Esophagus squamous epithelium (tissue), 5 donors: ENCODE data around the gene OR14A2. TPM values are rescaled to one million over a fixed set of nuclear protein-coding genes. Genes with fewer than 3 reads are reported as not detected.
"Not testable (repeated sequence)": the region's sequence is repeated elsewhere in the genome, so short reads cannot be mapped to it uniquely, and the experiment has no call there.

Source experiments
- DNase-seq: peaks from one replicate; lab custom pipeline; 2025; lab: John Stamatoyannopoulos, UW
- H3K27ac ChIP-seq, 4 donors: fragments of 200-600 bp; sonication (generic); one replicate each; pipeline ENCODE4 v1.5.1; 2016 to 2019; ENCODE audit warnings: mild to moderate bottlenecking in 1 of 4
- H3K27me3 ChIP-seq, 4 donors: fragments of 200-600 bp; sonication (generic); 1 replicate in 3 of 4; 2 replicates in 1 of 4; pipeline versions ENCODE4 v1.5.1 to v1.6.0; 2017 to 2021; ENCODE audit warnings: antibody characterized with exemption in 1 of 4
- H3K36me3 ChIP-seq, 3 donors: fragments of 200-600 bp; sonication (generic); one replicate each; pipeline ENCODE4 v1.5.1; 2016 to 2019
- H3K4me1 ChIP-seq, 3 donors: fragments of 200-600 bp; sonication (generic); one replicate each; pipeline ENCODE4 v1.5.1; 2017 to 2019
- H3K4me3 ChIP-seq, 4 donors: fragments of 200-600 bp; sonication (generic); 1 replicate in 3 of 4; 2 replicates in 1 of 4; pipeline ENCODE4 v1.5.1; 2016 to 2019; ENCODE audit warnings: mild to moderate bottlenecking in 2 of 4, moderate library complexity in 1 of 4
- H3K9me3 ChIP-seq, 3 donors: fragments of 200-600 bp; sonication (generic); one replicate each; pipeline ENCODE4 v1.5.1; 2016 to 2019
- CTCF ChIP-seq, 6 experiments: fragments of 450-650 bp in 4 of 6; fragments of 200-600 bp in 2 of 6; sonication (generic) in 2 of 6; IDR thresholded peaks; one replicate each; pipeline ENCODE4 v1.5.1; 2016 to 2019; ENCODE audit warnings: antibody characterized with exemption in 6 of 6, mild to moderate bottlenecking in 4 of 6, moderate library complexity in 4 of 6
- POLR2A ChIP-seq, 4 donors: fragments of 450-650 bp; IDR thresholded peaks; one replicate each; pipeline ENCODE4 v1.6.1; 2017; ENCODE audit warnings: antibody characterized with exemption in 4 of 4, mild to moderate bottlenecking in 4 of 4, moderate library complexity in 3 of 4
- WGBS, 2 donors: methylation state at CpG; one replicate each; pipeline ENCODE4 v1.1.5; 2018; 5-methylcytosine and 5-hydroxymethylcytosine counted together
- intact Hi-C: fragments of 100-400 bp; cut with DNase I; formaldehyde crosslinking; loops from one replicate; pipeline ENCODE4 v1.15.0; 2022
- total RNA-seq, 4 donors: library from RNA; depleted of rRNA; stranded (reverse); fragments of >200 nt; gene quantifications; one replicate each; pipeline ENCODE4 v1.1.0, GENCODE V29; 2016
- donor health status: DM: yes; HTN: yes; CAD: no.

Gene OR14A2
- total RNA-seq, 4 donors from 2014 or later: not detected

GRCh38 chr1:247738315-247738714, 9.6 kb downstream of the OR14A2 start, which contains the start of gene OR14K1:
OR14K1 (plus strand) TSS chr1:247738615; CDS start chr1:247738615, 0 bp downstream.
- no peaks in the 10 kb centered on the region for H3K27me3 ChIP-seq
- TF ChIP-seq CTCF (IDR thresholded peaks at IDR 0.05) (no peak), POLR2A (IDR thresholded peaks at IDR 0.05) (no peak)
- intact Hi-C loops: no loop called here
- DNase-seq: no peak
- no peaks in the 10 kb centered on the region for H3K9me3 ChIP-seq
- H3K36me3 ChIP-seq: no peaks in the 10 kb centered on the region
- 80 to 96% methylated on average over 1 of the region's 1 CpG for whole genome bisulfite sequencing, 2 donors
- no peaks in the 10 kb centered on the region for H3K4me1 ChIP-seq
- H3K27ac ChIP-seq: no peak within 1 kb of the TSS
- H3K4me3 ChIP-seq: no peak within 1 kb of the TSS

DNA sequence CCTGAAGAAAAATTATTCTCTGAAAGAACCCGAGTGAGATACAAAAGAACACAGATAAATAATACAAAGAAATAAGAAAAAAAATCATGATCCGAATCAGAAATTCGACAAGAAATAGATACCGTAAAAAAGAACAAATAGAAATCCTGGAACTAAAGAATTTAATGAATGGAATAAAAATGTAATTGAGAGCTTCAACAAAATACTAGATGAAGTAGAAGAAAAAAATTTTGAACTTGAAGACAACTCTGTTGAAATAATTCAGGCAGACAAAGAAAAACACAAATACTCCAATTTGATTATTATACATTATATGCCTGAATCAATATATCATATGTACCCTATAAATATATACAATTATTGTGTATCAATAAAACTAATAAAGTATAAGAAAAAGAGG, 26.7 kb downstream of the OR14A2 start:
- no peak for TF ChIP-seq POLR2A (IDR thresholded peaks at IDR 0.05)
- TF ChIP-seq CTCF (IDR thresholded peaks at IDR 0.05): no peak
- Histone ChIP-seq H3K27me3 (no peaks in the 10 kb centered on the region), H3K4me3 (no peak overlapping the region), H3K9me3 (peaks cover 0 to 9% (median 0%) of the 10 kb centered on the region in 3 donors), H3K27ac (no peak overlapping the region), H3K4me1 (no peaks in the 10 kb centered on the region), H3K36me3 (no peaks in the 10 kb centered on the region)
- DNase-seq: no peak
- 83 to 93% methylated on average over 4 of the region's 4 CpGs for WGBS, 2 donors
- intact Hi-C loops: no loop called here

DNA sequence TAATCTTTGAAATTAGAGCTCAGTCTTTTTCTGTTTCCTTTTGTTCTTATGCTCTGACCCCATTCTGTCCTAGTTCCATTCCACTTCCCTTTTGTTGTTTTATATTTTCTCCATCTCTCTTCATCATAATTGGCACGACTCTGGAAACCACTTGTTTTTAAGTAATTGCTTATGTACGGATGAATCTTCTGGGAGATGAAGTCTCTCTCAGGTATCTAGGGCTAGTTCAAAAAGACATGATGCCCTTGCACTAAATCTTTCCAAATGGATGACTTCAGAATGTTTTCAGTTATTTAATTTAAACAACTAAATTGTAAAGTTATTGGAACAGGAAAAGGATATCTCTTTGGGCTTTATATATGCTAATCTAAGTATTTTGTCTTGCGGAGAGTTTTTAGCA, 31.4 kb downstream of the OR14A2 start, which contains the start of gene OR6F1:
TSS of gene OR6F1 (minus strand) at position 101 of the 400 bp plus-strand sequence. CDS start 3,891 bp downstream, outside the sequence.
- WGBS, 2 donors: 75 to 80% methylated on average over 3 of the region's 3 CpGs
- Histone ChIP-seq H3K4me1 (no peaks in the 10 kb centered on the region), H3K27ac (no peak within 1 kb of the TSS), H3K27me3 (no peaks in the 10 kb centered on the region), H3K36me3 (no peaks in the 10 kb centered on the region), H3K4me3 (no peak within 1 kb of the TSS), H3K9me3 (peaks cover 0 to 16% (median 0%) of the 10 kb centered on the region in 3 donors)
- no peak for DNase-seq
- TF ChIP-seq CTCF (IDR thresholded peaks at IDR 0.05) (no peak), POLR2A (IDR thresholded peaks at IDR 0.05) (no peak)
- intact Hi-C loops: no loop called here

DNA sequence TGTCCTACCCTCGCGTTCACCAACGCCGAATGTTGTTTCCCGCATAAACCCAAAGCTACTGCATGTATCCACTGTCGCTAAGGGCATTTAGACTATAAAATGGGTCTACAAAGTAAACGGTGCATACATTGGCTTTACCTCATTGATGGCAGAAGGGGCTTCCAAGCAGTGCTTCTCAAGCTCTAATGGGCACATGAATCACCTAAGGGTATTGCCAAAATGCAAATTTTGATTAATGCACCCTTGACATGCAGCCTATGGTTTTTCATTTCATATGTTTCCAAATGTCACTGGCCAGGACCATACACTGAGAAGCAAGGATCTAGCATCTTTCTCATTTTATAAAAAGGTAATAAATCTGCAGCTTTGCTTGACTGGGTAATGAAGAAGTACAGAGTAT, 34.2 kb downstream of the OR14A2 start:
- no peak for TF ChIP-seq POLR2A (IDR thresholded peaks at IDR 0.05)
- TF ChIP-seq CTCF (IDR thresholded peaks at IDR 0.05): no peak
- intact Hi-C loops: no loop called here
- 91 to 93% methylated on average over 7 of the region's 7 CpGs for WGBS, 2 donors

DNA sequence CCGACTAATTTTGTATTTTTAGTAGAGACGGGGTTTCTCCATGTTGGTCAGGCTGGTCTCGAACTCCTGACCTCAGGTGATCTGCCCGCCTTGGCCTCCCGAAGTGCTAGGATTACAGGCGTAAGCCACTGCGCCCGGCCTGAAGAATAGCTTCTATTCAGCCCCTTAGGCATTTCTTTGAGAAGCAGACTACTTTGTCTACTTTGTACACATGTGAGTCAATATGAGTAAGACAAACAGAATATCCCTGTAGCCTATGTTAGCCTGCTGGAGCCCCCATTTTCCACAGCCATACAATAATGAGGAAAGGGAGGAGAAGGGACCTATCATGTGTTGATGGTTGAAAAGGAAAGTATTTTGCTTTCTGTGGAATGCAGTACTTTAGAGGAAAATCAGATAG, 37.3 kb downstream of the OR14A2 start:
- H3K27ac ChIP-seq, intact Hi-C loops, H3K27me3 ChIP-seq, DNase-seq, H3K4me3 ChIP-seq, H3K4me1 ChIP-seq, H3K36me3 ChIP-seq: not testable (repeated sequence)
- peaks cover 0 to 18% (median 0%) of the 10 kb centered on the region in 3 donors for H3K9me3 ChIP-seq
- WGBS, 2 donors: 76 to 92% methylated on average over 7 to 8 of the region's 8 CpGs

More for the DNA sequence above, 34.2 kb downstream of the OR14A2 start:
- H3K27me3 ChIP-seq: no peaks in the 10 kb centered on the region
- no peak for DNase-seq
- H3K27ac ChIP-seq: no peak overlapping the region
- no peaks in the 10 kb centered on the region for H3K36me3 ChIP-seq
- H3K4me1 ChIP-seq: no peaks in the 10 kb centered on the region
- H3K4me3 ChIP-seq: no peak overlapping the region
- peaks cover 0 to 7% (median 0%) of the 10 kb centered on the region in 3 donors for H3K9me3 ChIP-seq

DNA sequence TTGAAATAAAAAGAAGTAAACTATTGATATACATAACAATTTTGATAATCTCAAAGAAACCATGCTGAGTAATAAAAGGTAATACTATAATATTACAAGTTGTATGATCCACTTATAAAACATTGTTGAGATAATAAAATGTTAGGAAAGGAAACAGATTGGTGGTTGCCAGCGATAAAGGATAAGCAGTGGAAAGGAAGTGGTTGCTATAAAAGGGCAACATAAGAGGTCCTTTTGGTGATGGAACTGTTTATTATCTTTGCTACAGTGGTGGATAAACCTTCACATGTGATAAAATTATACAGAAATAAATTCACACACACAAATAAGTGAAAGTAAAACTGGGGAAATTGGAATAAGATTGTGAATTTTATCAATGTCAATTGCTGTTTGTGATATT, 46.6 kb downstream of the OR14A2 start:
- Histone ChIP-seq H3K27ac (no peak overlapping the region), H3K9me3 (peaks cover 0 to 13% (median 0%) of the 10 kb centered on the region in 3 donors), H3K4me1 (no peaks in the 10 kb centered on the region), H3K27me3 (no peaks in the 10 kb centered on the region), H3K36me3 (no peaks in the 10 kb centered on the region), H3K4me3 (no peak overlapping the region)
- intact Hi-C loops: no loop called here
- 46 to 59% methylated on average over 1 of the region's 1 CpG for WGBS, 2 donors
- TF ChIP-seq POLR2A (IDR thresholded peaks at IDR 0.05) (no peak), CTCF (IDR thresholded peaks at IDR 0.05) (no peak)
- DNase-seq: no peak
